ENCODE data around the gene MAP2K3.

DNA sequence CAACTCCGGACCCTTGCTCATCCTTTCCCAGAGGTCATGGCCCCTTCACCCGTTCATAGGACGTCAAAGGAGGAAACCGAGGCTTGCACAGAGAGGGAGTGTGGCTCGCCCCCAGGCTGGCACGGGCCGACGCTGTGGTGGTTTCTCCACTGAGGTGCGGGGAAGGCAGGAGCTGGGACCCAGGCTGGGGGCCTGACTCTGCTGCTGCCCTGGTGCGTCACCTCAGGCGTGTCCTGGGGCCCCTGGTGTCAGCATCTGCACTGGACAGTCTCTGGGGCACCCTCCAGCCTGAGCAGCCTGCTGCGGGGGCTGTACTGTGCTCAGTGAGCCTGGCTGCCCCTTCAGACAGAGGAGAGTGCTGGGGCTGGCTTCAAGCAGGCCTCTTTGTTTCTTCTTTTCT lies 7.4 kb downstream of the MAP2K3 start:
- TF ChIP-seq, protein P1, sequence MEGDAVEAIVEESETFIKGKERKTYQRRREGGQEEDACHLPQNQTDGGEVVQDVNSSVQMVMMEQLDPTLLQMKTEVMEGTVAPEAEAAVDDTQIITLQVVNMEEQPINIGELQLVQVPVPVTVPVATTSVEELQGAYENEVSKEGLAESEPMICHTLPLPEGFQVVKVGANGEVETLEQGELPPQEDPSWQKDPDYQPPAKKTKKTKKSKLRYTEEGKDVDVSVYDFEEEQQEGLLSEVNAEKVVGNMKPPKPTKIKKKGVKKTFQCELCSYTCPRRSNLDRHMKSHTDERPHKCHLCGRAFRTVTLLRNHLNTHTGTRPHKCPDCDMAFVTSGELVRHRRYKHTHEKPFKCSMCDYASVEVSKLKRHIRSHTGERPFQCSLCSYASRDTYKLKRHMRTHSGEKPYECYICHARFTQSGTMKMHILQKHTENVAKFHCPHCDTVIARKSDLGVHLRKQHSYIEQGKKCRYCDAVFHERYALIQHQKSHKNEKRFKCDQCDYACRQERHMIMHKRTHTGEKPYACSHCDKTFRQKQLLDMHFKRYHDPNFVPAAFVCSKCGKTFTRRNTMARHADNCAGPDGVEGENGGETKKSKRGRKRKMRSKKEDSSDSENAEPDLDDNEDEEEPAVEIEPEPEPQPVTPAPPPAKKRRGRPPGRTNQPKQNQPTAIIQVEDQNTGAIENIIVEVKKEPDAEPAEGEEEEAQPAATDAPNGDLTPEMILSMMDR (IDR thresholded peaks at IDR 0.05) = no peak
- TF ChIP-seq POLR2A (IDR thresholded peaks at IDR 0.05) = no peak
